GM11168 (cell line): Measurements from ENCODE around the gene CAMK1D.
"Not testable (repeated sequence)": the region's sequence is repeated elsewhere in the genome, so short reads cannot be mapped to it uniquely, and the experiment has no call there.

Experiments used
- in situ Hi-C: fragments of 300-500 bp; cut with MboI; formaldehyde crosslinking; loops from one replicate; pipeline ENCODE4 v1.12.0; 2022; ENCODE audit warnings: low sequenced_read_pairs; ENCODE audit not compliant: unreplicated experiment

The CAMK1D gene

GRCh38 chr10:12700557-12700874, 351.2 kb downstream of the CAMK1D start:
- in situ Hi-C loops, result loop anchor here (10.0 kb wide), 1 partner anchor 436 kb away; no protein-coding TSS in a partner anchor

- in situ Hi-C loops, result loop anchor here (10.0 kb wide), 1 partner anchor 437 kb away; no protein-coding TSS in a partner anchor
Observed at GRCh38 chr10:12701696-12702095, 352.3 kb downstream of the CAMK1D start.

- in situ Hi-C loops, result loop anchor here (10.0 kb wide), 1 partner anchor 437 kb away; no protein-coding TSS in a partner anchor
Observed at GRCh38 chr10:12702215-12702770, 352.9 kb downstream of the CAMK1D start.

- in situ Hi-C loops, result loop anchor here (10.0 kb wide), 1 partner anchor 438 kb away; no protein-coding TSS in a partner anchor
Observed at GRCh38 chr10:12703126-12703525, 353.8 kb downstream of the CAMK1D start.

GRCh38 chr10:12703813-12704212, 354.5 kb downstream of the CAMK1D start:
- in situ Hi-C loops, result loop anchor here (10.0 kb wide), 1 partner anchor 439 kb away; no protein-coding TSS in a partner anchor

GRCh38 chr10:12704488-12704887, 355.1 kb downstream of the CAMK1D start:
- in situ Hi-C loops, result loop anchor here (10.0 kb wide), 1 partner anchor 440 kb away; no protein-coding TSS in a partner anchor

GRCh38 chr10:12705943-12706342, 356.6 kb downstream of the CAMK1D start:
- in situ Hi-C loops, result loop anchor here (10.0 kb wide), 1 partner anchor 441 kb away; no protein-coding TSS in a partner anchor

GRCh38 chr10:12707461-12708185, 358.3 kb downstream of the CAMK1D start:
- in situ Hi-C loops, result loop anchor here (10.0 kb wide), 1 partner anchor 443 kb away; no protein-coding TSS in a partner anchor

- in situ Hi-C loops, result loop anchor here (10.0 kb wide), 1 partner anchor 444 kb away; no protein-coding TSS in a partner anchor
Observed at GRCh38 chr10:12709000-12709401, 359.7 kb downstream of the CAMK1D start.

GRCh38 chr10:12709521-12709963, 360.2 kb downstream of the CAMK1D start:
- in situ Hi-C loops, result loop anchor here (10.0 kb wide), 1 partner anchor 445 kb away; no protein-coding TSS in a partner anchor

- in situ Hi-C loops, result no loop called here
Observed at GRCh38 chr10:12710157-12710556, 360.8 kb downstream of the CAMK1D start.

GRCh38 chr10:12710594-12711349, 361.4 kb downstream of the CAMK1D start:
- in situ Hi-C loops, result no loop called here

GRCh38 chr10:12711350-12711708, 362.0 kb downstream of the CAMK1D start:
- in situ Hi-C loops, result no loop called here

GRCh38 chr10:12712293-12712983, 363.1 kb downstream of the CAMK1D start:
- in situ Hi-C loops, result no loop called here

GRCh38 chr10:12712984-12713316, 363.6 kb downstream of the CAMK1D start:
- in situ Hi-C loops, result not testable (repeated sequence)

GRCh38 chr10:12716042-12716441, 366.7 kb downstream of the CAMK1D start:
- in situ Hi-C loops, result no loop called here

GRCh38 chr10:12717981-12718707, 368.8 kb downstream of the CAMK1D start:
- in situ Hi-C loops, result no loop called here

GRCh38 chr10:12719365-12719764, 370.0 kb downstream of the CAMK1D start:
- in situ Hi-C loops, result no loop called here

- in situ Hi-C loops, result no loop called here
Observed at GRCh38 chr10:12720217-12720981, 371.1 kb downstream of the CAMK1D start.
